ENCODE results near the gene PDE10A. TPM values are rescaled to one million over a fixed set of nuclear protein-coding genes. Genes with fewer than 3 reads are reported as not detected.

PDE10A gene
- total RNA-seq, 2 experiments from 2014 or later, result not detected

- H3K27me3 Mint-ChIP-seq, result no peaks in the 10 kb centered on the region
- H3K36me3 Mint-ChIP-seq, result no peaks in the 10 kb centered on the region
- H3K9me3 Mint-ChIP-seq, result peaks cover 2% of the 10 kb centered on the region
- no peak overlapping the region for H3K4me3 Mint-ChIP-seq
- no peaks in the 10 kb centered on the region for H3K4me1 Mint-ChIP-seq
- H3K27ac Mint-ChIP-seq, result no peak overlapping the region
- DNase-seq, result no peak
Measured at GRCh38 chr6:165686596-165687365, 23.7 kb upstream of the PDE10A start.

- H3K4me3 Mint-ChIP-seq, result no peak overlapping the region
- peaks cover 2% of the 10 kb centered on the region for H3K9me3 Mint-ChIP-seq
- no peaks in the 10 kb centered on the region for H3K36me3 Mint-ChIP-seq
- H3K27me3 Mint-ChIP-seq, result no peaks in the 10 kb centered on the region
- no peak for DNase-seq
- H3K27ac Mint-ChIP-seq, result no peak overlapping the region
- H3K4me1 Mint-ChIP-seq, result no peaks in the 10 kb centered on the region
Measured at GRCh38 chr6:165685302-165685701, 22.3 kb upstream of the PDE10A start.

- H3K9me3 Mint-ChIP-seq, result no peaks in the 10 kb centered on the region
- no peak for DNase-seq
- H3K36me3 Mint-ChIP-seq, result no peaks in the 10 kb centered on the region
- H3K4me1 Mint-ChIP-seq, result no peaks in the 10 kb centered on the region
- no peak overlapping the region for H3K27ac Mint-ChIP-seq
- no peaks in the 10 kb centered on the region for H3K27me3 Mint-ChIP-seq
- no peak overlapping the region for H3K4me3 Mint-ChIP-seq
Measured at GRCh38 chr6:165684333-165684732, 21.3 kb upstream of the PDE10A start.

- no peaks in the 10 kb centered on the region for H3K36me3 Mint-ChIP-seq
- no peak for DNase-seq
- H3K4me1 Mint-ChIP-seq, result no peaks in the 10 kb centered on the region
- no peaks in the 10 kb centered on the region for H3K27me3 Mint-ChIP-seq
- no peak overlapping the region for H3K27ac Mint-ChIP-seq
- no peak overlapping the region for H3K4me3 Mint-ChIP-seq
- H3K9me3 Mint-ChIP-seq, result peaks cover 7% of the 10 kb centered on the region
Measured at GRCh38 chr6:165680975-165681374, 17.9 kb upstream of the PDE10A start.

GRCh38 chr6:165679326-165679725 lies 16.3 kb upstream of the PDE10A start:
- H3K36me3 Mint-ChIP-seq, result no peaks in the 10 kb centered on the region
- H3K9me3 Mint-ChIP-seq, result peaks cover 7% of the 10 kb centered on the region
- no peak overlapping the region for H3K27ac Mint-ChIP-seq
- DNase-seq, result no peak
- peaks cover 3% of the 10 kb centered on the region for H3K27me3 Mint-ChIP-seq
- H3K4me3 Mint-ChIP-seq, result no peak overlapping the region
- H3K4me1 Mint-ChIP-seq, result no peaks in the 10 kb centered on the region

GRCh38 chr6:165678904-165679303 lies 15.9 kb upstream of the PDE10A start:
- H3K27me3 Mint-ChIP-seq, result peaks cover 7% of the 10 kb centered on the region
- H3K4me3 Mint-ChIP-seq, result no peak overlapping the region
- H3K27ac Mint-ChIP-seq, result no peak overlapping the region
- H3K4me1 Mint-ChIP-seq, result no peaks in the 10 kb centered on the region
- no peak for DNase-seq
- peaks cover 7% of the 10 kb centered on the region for H3K9me3 Mint-ChIP-seq
- H3K36me3 Mint-ChIP-seq, result no peaks in the 10 kb centered on the region

- Mint-ChIP-seq H3K4me3 (no peak overlapping the region), H3K9me3 (peaks cover 7% of the 10 kb centered on the region), H3K4me1 (no peaks in the 10 kb centered on the region), H3K27me3 (peaks cover 7% of the 10 kb centered on the region), H3K36me3 (no peaks in the 10 kb centered on the region), H3K27ac (no peak overlapping the region)
- DNase-seq, result no peak
Measured at GRCh38 chr6:165678429-165678828, 15.4 kb upstream of the PDE10A start.

GRCh38 chr6:165677091-165677490 lies 14.1 kb upstream of the PDE10A start:
- Mint-ChIP-seq H3K4me1 (no peaks in the 10 kb centered on the region), H3K9me3 (peaks cover 7% of the 10 kb centered on the region), H3K4me3 (no peak overlapping the region), H3K27ac (no peak overlapping the region), H3K27me3 (peaks cover 7% of the 10 kb centered on the region), H3K36me3 (no peaks in the 10 kb centered on the region)
- DNase-seq, result no peak

- no peak for DNase-seq
- H3K36me3 Mint-ChIP-seq, result no peaks in the 10 kb centered on the region
- H3K27ac Mint-ChIP-seq, result no peak overlapping the region
- H3K27me3 Mint-ChIP-seq, result peaks cover 8% of the 10 kb centered on the region
- H3K4me1 Mint-ChIP-seq, result no peaks in the 10 kb centered on the region
- H3K9me3 Mint-ChIP-seq, result peaks cover 7% of the 10 kb centered on the region
- no peak overlapping the region for H3K4me3 Mint-ChIP-seq
Measured at GRCh38 chr6:165676435-165677068, 13.5 kb upstream of the PDE10A start.

- Mint-ChIP-seq H3K27ac (no peak overlapping the region), H3K36me3 (no peaks in the 10 kb centered on the region), H3K4me1 (no peaks in the 10 kb centered on the region), H3K9me3 (peaks cover 7% of the 10 kb centered on the region), H3K27me3 (peaks cover 14% of the 10 kb centered on the region), H3K4me3 (no peak overlapping the region)
- DNase-seq, result no peak
Measured at GRCh38 chr6:165675120-165675519, 12.1 kb upstream of the PDE10A start.

- peaks cover 21% of the 10 kb centered on the region for H3K27me3 Mint-ChIP-seq
Measured at GRCh38 chr6:165674155-165675029, 11.4 kb upstream of the PDE10A start.

GRCh38 chr6:165671222-165671768 lies 8.3 kb upstream of the PDE10A start:
- DNase-seq, result no peak
- H3K4me3 Mint-ChIP-seq, result no peak overlapping the region
- H3K9me3 Mint-ChIP-seq, result no peaks in the 10 kb centered on the region
- no peak overlapping the region for H3K27ac Mint-ChIP-seq
- no peaks in the 10 kb centered on the region for H3K4me1 Mint-ChIP-seq
- H3K27me3 Mint-ChIP-seq, result peaks cover 27% of the 10 kb centered on the region
- no peaks in the 10 kb centered on the region for H3K36me3 Mint-ChIP-seq

More at GRCh38 chr6:165674155-165675029, 11.4 kb upstream of the PDE10A start:
- no peak for DNase-seq
- no peaks in the 10 kb centered on the region for H3K36me3 Mint-ChIP-seq
- H3K4me1 Mint-ChIP-seq, result no peaks in the 10 kb centered on the region
- peaks cover 7% of the 10 kb centered on the region for H3K9me3 Mint-ChIP-seq
- no peak overlapping the region for H3K4me3 Mint-ChIP-seq
- H3K27ac Mint-ChIP-seq, result no peak overlapping the region

- no peak overlapping the region for H3K27ac Mint-ChIP-seq
- H3K36me3 Mint-ChIP-seq, result no peaks in the 10 kb centered on the region
- H3K4me3 Mint-ChIP-seq, result no peak overlapping the region
- no peaks in the 10 kb centered on the region for H3K9me3 Mint-ChIP-seq
- no peaks in the 10 kb centered on the region for H3K4me1 Mint-ChIP-seq
- H3K27me3 Mint-ChIP-seq, result peaks cover 40% of the 10 kb centered on the region
- DNase-seq, result no peak
Measured at GRCh38 chr6:165668951-165669350, 5.9 kb upstream of the PDE10A start.

- Mint-ChIP-seq H3K9me3 (no peaks in the 10 kb centered on the region), H3K36me3 (no peaks in the 10 kb centered on the region), H3K4me1 (no peaks in the 10 kb centered on the region), H3K27ac (no peak overlapping the region), H3K4me3 (no peak overlapping the region), H3K27me3 (peaks cover 52% of the 10 kb centered on the region)
- DNase-seq, result no peak
Measured at GRCh38 chr6:165665384-165665672, 2.3 kb upstream of the PDE10A start.

Measured in activated naive CD8-positive, alpha-beta T cell treated with anti-CD3 and anti-CD28 coated beads for 36 hours (primary cell).